NCI-H82 treated with DMSO at 0.1 percent for 48 hours (cell line): ENCODE measurements around the gene FAM20C.
"Not testable (repeated sequence)": the region's sequence is repeated elsewhere in the genome, so short reads cannot be mapped to it uniquely, and the experiment has no call there.

Experiments used
- DNase-seq: peaks from one replicate; lab custom pipeline; 2025; ENCODE audit not compliant: unreplicated experiment; lab: John Stamatoyannopoulos, UW

FAM20C gene

GRCh38 chr7:240146-240676 is 47.8 kb downstream of the FAM20C start:
- DNase-seq = no peak

DNA sequence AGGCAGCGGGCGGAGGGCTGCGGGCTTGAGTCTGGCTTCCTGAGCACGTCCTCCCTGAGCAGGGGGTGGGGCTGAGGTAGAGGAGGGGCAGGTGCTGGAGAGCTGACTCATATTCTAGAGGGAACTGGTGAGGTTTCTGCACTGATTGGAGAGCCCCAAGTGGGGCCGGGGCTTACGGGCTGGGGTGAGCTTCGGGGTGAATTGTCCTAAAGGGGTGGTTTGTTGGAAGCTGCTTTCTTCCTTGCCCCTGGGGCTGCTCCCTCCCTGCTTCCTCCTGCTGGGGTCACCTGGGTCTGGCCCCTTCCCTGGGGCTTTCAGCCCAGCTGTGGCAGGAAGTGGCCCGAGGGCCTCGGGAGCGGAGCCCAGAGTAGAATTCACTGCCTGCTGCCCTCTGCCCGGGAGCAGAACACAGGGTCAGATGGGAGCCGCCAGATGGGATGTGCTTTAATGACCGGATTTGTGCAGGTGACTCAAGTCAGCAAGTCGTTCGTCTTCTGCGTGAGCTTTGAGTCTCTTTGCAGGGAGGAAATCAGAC is 48.6 kb downstream of the FAM20C start:
- no peak for DNase-seq

- no peak for DNase-seq
These were observed 49.1 kb downstream of the FAM20C start for GRCh38 chr7:241513-241912.

- DNase-seq = not testable (repeated sequence)
These were observed 50.6 kb downstream of the FAM20C start for GRCh38 chr7:242826-243579.

DNA sequence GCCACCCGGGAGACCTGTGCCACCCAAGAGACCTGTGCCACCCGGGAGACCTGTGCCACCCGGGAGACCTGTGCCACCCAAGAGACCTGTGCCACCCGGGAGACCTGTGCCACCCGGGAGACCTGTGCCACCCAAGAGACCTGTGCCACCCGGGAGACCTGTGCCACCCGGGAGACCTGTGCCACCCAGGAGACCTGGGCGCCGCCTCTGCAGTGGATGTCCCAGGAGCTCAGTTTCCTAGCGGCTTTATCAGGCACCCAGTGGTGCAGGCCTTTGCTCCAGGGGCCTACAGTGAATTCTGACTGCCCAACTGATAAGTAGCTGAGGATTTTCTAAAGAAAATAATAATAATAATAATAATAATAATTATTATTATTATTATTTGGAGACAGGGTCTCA is 51.2 kb downstream of the FAM20C start:
- not testable (repeated sequence) for DNase-seq

DNA sequence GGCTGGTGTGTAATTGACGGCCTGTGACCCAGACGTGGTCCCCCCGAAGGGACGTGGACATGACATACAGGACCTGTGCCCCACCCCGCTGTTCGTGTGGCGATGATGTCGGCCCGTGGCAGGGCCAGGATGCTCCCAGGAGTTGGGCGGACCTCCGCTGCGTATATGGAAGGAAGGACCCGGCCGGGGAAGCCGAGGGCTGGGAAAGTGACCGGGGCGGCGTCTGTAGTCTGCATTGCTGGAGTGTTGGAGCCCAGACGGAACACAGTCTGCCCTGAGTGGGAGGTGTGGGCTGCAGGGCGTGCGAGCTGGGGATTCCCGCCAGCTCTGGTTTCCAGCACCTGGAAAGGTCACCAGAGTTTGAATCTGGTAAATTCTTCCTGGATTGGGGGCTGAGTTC is 52.6 kb downstream of the FAM20C start:
- no peak for DNase-seq

DNA sequence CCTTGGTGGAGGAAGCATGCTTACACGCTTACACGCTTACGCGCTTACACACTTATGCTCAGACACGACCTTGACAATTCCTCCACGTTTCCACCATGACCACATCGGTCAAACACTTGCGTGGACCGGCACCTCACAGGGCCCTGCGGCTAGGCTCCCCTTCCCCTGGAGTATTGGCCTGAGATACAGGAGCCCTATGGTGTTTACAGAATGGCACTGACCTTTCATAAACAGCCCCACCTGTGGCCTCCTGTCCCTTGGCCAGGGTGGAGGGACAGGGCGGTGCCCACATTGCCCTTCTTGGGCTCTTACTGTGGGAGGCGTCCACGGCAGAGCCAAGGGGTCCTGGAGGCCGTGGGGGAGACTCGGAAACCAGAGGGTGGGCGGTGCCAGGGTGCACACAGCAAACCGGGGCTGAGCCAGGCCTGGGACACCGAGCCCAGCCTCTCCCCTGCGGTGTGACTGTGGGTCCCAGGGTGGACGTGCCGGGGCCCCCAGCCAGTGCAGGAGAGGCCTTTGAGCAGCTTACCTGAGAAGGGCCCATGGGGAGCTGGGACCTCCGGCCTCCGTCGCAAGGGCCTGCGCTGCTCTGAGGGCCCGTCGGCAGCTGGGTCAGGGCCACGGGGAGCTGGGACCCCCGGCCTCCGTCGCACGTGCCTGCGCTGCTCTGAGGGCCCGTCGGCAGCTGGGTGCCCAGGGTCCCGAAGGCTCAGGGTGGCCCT is 53.4 kb downstream of the FAM20C start:
- DNase-seq = no peak

DNA sequence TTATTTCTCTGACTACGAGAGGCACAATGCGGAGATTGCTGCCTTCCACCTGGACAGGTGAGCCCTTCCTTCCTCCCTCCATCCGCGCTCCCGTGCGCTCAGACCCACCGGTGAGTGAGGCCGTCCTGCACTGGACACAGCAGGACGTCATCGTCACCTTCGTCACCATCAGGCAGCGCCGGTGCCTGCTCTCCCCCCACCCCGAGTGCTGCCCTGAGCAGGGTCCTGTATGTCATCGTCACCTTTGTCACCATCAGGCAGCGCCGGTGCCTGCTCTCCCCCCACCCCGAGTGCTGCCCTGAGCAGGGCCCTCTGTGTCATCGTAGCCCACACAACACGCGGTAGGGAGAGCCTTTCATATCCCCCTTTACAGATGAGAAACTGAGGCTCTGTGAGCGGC is 54.1 kb downstream of the FAM20C start:
- DNase-seq = no peak

GRCh38 chr7:247181-247580 is 54.8 kb downstream of the FAM20C start:
- no peak for DNase-seq

- DNase-seq = no peak
These were observed 55.3 kb downstream of the FAM20C start for GRCh38 chr7:247636-248035.

- DNase-seq = no peak
These were observed 56.5 kb downstream of the FAM20C start for GRCh38 chr7:248732-249435.

- DNase-seq = peak; percentile 72
These were observed 57.6 kb downstream of the FAM20C start for GRCh38 chr7:249989-250388.

GRCh38 chr7:250523-250922 is 58.2 kb downstream of the FAM20C start:
- no peak for DNase-seq

DNA sequence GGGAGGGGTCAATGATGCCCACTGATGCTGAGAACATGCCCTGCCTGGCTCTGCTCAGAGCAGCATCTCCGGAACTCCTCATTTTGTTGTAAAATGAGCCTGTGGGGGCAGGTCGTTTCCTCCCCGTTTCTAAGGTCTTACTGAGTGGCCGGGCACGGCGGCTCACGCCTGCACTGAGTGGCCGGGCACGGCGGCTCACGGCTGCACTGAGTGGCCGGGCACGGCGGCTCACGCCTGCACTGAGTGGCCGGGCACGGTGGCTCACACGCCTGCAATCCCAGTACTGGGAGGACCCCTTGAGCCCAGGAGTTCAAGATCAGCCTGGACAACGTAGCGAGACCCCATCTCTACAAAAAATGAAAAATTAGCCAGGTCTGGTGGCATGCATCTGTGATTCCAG is 58.6 kb downstream of the FAM20C start:
- no peak for DNase-seq

DNA sequence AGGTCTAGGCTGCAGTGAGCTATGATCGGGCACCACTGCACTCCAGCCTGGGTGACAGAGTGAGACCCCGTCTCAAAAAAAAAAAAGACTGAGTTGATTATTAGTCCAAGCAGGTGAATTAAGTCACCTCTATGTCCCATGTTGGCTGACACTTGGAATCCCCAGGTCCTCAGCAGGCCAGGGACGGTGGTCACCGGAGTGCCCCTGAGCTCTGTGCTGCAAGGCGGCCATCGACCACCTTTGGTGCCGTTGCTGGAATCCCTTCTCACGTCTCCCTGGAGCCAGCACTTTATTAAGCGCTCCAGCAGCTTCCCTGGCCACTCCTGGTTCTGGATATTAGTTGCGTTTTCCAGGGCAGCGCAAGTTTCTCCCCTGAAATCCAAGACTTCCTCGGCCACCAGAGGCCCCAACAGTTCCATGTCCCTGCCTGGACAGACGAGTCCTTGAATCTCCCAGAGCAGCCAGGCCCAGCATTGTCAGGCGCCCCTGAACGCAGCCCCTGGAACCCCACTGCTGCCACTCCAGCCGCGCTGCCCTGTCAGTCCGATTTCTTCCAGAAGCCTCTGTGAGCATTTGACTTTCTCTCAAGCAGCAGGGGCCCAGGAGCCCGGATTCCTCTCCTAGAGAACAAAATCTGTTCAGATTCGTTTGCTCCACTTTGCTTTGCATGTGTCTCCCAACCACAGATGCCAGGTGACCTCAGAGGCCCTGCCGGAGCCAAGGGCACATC is 59.2 kb downstream of the FAM20C start:
- no peak for DNase-seq

- no peak for DNase-seq
These were observed 60.0 kb downstream of the FAM20C start for GRCh38 chr7:252216-252965.

- no peak for DNase-seq
These were observed 60.6 kb downstream of the FAM20C start for GRCh38 chr7:252981-253380.

DNA sequence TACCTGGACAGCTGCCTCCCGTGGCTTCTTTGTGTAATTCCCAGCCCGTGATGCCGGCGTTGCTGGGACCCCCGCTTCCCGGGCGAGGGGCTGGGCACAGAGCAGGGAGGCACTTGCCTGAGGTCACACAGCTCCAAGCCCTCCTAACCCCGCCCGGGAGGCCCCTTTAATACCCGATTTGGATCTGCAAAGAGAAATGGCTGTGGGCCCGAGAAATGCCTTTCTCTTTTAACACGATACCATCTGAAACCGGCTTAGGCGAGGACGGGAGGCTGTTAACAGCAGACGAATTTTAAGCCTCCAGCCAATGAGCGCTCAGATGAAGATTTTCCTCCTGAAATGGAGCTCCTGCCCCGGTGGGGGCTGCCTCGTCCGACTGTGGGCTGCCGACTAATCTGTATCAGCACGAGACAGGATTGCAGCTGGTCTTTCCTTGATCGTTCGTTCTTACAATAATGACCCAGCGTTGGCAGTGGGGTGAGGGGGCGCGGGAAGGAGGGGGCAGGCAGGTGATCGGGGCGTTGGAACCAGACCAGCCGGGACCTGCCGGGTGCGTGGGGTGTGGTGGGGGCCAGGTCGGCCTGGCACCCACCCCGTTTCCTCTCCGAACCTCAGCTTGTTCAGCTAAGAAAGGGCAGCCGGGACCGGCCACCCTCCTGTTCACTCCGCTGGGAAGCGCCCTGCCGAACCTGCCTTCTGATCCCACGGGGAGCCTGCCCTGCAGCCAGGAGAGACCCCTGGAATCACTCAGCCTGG is 61.4 kb downstream of the FAM20C start:
- peak; percentile 34 for DNase-seq

DNA sequence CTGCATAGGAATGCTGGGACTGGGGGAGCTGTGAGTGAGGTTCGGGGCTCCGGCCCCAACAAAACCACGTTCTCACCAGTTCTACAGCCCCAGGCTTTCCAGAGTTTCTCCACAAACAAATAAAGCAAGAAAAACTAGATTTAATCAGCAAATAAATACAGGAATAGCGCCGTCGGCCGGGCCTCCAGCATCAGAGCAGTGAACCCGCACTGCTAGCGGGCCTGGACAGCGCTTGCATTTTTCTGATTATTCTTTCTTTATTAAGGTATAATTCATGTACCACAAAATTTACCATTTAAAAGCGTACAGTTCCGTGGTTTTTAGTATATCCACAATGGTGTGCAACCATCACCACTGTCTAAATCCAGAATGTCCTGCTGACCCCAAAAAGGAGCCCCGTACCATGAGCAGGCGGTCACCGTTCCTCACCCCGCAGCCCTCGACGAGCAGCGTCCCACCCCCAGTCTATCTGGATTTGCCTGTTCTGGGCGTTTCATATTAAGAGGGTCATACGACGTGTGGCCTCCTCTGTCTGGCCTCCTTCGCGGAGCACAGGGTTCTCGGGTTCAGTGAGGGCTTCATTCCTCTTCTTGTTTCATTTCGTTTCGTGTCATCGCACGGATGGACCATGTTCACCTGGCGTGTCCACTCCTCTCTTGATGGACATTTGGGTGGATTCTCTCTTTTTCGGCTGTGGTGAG is 62.1 kb downstream of the FAM20C start:
- DNase-seq = no peak
